Tibial nerve (tissue), 4 donors: ENCODE data around the gene ALKBH3.

ENCODE experiments used
- EP300 ChIP-seq, 2 donors: sonication (generic); formaldehyde crosslinking; IDR thresholded peaks; one replicate each; pipeline ENCODE4 v1.6.1; 2017; ENCODE audit warnings: antibody characterized with exemption in 2 of 2, mild to moderate bottlenecking in 1 of 2
- POLR2A ChIP-seq, 2 donors: fragments of 450-650 bp; IDR thresholded peaks; one replicate each; pipeline ENCODE4 v1.6.1; 2017; ENCODE audit warnings: antibody characterized with exemption in 2 of 2, mild to moderate bottlenecking in 2 of 2, moderate library complexity in 2 of 2
- TF ChIP-seq, protein P1 (sequence below), 5 experiments: fragments of 200-600 bp in 3 of 5; fragments of 450-650 bp in 2 of 5; sonication (generic) in 3 of 5; IDR thresholded peaks; one replicate each; pipeline ENCODE4 v1.5.1; 2016 to 2019; ENCODE audit warnings: antibody characterized with exemption in 5 of 5, mild to moderate bottlenecking in 3 of 5, moderate library complexity in 2 of 5

DNA sequence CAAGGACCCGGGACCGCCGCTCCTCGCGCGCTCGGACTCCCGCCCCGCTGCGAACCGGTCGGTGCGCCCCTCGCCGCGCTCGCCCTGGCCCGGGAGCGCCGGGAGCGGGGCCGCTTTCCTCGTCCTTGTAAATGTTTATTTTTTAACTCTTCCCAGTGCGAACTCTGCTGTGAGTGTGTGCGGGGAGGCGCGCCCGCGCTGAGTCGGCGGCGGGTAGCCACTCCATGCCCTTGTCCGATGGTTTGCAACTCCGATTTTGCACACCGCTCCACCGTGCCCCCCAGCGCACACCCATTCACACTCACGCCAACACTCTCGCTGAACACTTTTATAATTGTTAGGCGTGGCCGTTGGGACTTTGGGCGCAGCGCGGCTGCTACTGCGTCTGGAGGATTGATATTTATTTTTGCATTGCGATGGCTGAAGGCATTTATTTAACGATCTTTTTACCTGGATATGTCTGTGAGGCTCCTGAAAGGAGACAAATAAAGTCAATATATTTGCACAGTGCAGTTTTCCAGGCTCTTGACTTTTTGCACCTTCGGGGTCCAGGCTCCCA lies 62.8 kb downstream of the ALKBH3 start:
- TF ChIP-seq, protein P1, sequence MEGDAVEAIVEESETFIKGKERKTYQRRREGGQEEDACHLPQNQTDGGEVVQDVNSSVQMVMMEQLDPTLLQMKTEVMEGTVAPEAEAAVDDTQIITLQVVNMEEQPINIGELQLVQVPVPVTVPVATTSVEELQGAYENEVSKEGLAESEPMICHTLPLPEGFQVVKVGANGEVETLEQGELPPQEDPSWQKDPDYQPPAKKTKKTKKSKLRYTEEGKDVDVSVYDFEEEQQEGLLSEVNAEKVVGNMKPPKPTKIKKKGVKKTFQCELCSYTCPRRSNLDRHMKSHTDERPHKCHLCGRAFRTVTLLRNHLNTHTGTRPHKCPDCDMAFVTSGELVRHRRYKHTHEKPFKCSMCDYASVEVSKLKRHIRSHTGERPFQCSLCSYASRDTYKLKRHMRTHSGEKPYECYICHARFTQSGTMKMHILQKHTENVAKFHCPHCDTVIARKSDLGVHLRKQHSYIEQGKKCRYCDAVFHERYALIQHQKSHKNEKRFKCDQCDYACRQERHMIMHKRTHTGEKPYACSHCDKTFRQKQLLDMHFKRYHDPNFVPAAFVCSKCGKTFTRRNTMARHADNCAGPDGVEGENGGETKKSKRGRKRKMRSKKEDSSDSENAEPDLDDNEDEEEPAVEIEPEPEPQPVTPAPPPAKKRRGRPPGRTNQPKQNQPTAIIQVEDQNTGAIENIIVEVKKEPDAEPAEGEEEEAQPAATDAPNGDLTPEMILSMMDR (IDR thresholded peaks at IDR 0.05), result no peak
- TF ChIP-seq EP300 (IDR thresholded peaks at IDR 0.05), result no peak
- TF ChIP-seq POLR2A (IDR thresholded peaks at IDR 0.05), result no peak
